GM19099 (cell line): ENCODE measurements around the gene WDR86.

Experiments
- POLR2A ChIP-seq: IDR thresholded peaks from 3 replicates; pipeline ENCODE4 v1.6.1; 2011; ENCODE audit warnings: low read depth; ENCODE audit not compliant: insufficient read length; ENCODE audit errors: extremely low read depth

WDR86 gene

DNA sequence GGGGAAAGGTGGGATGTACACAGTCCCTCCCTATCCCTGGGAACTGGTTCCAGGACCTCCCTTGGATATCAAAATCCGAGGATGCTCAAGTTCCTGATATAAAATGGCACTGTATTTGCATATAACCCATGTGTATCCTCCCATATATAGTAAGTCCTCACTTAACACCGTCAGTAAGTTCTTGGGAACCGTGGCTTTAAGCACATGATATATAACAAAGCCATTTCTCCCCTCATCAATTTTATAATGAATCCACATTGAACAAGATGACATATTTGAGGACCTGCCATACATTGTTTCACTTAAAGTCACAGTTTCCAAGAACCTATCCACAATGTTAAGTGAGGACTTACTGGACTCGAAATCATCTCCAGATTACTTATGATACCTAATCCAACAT is 24.7 kb upstream of the WDR86 start:
- no peak for TF ChIP-seq POLR2A

DNA sequence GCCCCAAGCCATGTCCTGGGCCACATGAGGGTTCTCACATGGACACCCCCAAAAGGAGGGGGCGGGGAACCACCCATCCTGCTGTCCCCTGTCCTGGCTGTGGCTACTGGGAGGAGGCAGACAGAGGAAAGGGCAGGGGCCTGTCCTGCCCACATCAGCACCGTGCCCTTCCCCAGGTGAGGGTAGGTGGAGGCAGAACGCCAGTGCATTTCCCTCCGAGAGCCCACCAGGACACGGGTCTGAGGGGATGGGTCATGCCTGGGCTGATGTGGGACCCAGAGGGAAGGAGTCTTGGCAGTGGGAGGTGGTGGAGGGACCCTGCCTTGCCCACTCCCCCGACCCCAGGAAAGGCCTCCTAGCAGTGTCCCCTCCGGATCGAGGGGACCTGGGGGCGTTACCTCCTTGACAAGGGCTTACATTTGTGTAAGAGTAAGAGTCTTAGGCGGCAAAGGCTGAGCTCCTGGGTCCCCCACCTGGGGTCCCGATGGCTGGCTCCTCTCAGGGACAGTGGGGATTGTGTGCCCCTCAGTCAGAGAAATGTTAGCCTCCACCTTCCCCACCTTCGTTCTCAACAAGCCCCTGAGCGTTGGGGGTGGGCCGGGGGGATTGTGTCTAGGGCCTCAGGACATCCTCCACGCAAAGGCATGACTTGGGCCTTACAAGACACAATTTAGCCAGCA is 24.0 kb upstream of the WDR86 start:
- no peak for TF ChIP-seq POLR2A

DNA sequence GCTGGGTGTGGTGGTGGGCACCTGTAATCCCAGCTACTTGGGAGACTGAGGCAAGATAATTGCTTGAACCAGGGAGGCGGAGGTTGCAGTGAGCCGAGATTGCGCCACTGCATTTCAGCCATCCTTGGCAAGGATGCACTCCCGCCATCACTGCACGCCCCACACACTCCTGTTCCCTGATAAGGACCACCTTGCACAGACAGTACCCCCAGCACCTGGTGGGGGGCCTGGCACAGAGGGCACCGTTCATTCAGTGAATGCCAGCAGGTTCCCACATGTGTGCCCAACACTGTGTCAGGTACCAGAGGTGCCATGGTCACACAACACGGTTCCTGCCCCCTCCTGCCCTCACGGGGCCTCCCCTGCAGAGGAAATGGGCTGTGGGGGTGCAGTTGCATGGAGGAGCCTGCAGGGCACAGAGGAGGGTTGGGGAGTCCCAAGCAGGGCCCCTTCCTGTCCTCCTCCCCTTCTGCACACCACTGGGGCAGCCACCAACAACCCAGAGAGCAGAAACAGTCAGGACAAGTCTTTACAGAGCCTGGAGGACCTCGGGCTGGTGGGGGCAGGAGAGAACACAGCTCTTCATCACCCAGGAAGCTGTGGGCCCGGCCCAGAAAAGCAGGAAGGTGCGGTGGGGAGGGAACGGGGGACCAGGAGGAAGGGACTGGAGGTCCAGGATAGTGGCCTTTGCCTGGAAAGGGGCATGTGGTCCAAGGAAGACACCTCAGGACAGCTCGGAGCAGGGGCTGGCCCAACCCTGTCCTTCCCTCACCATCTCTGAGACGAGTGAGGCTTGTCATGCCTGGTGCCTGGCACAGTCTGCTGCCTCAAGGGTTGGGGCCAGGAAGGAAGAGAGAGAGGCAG is 23.1 kb upstream of the WDR86 start:
- TF ChIP-seq POLR2A, result no peak

DNA sequence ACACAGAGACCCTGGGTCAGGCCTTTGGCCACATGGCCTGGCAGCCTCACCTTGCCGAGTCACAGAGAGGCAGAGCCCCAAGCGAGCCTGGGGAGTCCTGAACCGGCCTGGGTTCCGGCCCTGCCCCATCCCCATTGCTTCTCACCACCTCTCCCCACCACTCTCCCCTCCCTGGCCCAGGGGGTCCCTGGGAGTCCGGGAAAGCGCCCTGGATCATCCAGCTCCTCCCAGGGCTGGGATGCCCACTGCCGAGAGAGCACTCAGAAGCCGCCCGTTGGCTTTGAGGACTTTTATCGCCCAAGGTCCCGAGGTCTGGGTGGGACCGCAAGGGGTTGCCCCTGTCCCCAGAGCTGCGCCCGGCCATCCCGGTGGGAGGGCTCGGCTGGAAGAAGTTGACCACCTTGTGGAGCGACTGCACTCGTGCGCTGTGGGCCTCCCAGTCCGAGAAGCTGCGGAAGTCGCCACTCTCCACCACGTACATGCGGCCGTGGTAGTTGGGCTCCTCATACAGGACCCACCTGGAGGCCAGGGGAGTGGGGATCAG is 22.0 kb upstream of the WDR86 start:
- TF ChIP-seq POLR2A, result no peak

DNA sequence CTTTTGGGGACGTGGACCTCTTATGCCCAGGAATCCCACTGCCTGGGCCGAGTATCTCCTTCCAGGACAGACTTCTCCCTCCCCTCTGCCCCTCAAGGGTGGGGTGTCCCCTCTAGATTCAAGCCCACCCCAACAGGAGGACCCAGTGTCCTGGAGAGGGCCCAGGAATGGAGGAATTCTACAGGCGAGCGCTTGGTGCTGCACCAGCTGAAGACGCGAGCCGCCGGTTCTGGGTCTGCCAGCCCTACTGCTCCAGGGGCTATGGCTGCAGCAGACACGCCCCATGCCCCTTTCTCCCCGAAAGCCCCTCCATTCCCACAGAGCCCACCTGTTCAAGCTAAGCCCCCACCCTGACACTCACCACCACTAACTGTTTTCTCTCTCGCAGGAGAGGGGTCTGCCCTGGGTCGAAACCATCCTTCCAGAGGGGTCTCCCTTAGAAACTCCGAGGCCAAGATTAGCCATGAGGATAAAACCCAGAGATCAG is 21.5 kb upstream of the WDR86 start:
- no peak for TF ChIP-seq POLR2A

DNA sequence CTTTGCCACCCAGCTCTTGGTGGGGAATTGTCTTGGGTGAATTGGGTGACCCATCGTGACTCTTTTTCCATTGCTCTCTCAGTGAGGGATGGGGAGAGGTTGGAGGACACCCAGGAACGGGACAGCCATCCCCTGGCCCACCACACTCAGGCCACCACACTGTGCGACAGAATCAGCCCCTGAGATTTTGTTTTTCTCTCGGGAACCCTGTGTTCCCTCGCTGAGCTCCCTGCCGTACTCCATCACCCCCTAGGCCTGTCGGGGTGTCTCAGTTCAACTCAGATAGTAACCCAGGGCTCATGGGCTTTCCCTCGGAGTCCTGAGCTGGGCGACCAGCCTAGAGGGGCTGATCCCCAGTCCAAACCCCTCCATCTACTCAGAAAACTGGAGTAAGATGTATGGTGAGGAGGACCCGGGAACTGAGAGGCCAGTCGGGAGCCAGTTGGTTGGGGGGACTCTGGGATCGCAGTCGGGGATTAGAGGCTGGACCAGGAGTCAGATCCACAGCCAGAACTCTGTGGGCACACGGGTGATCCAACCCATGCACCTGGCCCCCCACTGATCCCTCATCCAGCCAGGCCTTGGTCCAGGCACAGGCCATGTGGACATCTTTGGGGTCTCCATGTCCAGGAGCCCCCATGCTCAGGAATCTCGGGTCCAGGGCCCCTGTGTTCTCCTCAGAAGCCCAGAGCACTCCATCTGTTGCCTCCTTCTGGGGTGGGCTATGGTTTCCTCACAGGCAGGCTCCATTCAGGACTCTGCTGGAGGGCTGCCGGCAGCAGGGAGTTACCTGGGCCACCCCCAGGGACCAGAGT is 20.8 kb upstream of the WDR86 start:
- no peak for TF ChIP-seq POLR2A

DNA sequence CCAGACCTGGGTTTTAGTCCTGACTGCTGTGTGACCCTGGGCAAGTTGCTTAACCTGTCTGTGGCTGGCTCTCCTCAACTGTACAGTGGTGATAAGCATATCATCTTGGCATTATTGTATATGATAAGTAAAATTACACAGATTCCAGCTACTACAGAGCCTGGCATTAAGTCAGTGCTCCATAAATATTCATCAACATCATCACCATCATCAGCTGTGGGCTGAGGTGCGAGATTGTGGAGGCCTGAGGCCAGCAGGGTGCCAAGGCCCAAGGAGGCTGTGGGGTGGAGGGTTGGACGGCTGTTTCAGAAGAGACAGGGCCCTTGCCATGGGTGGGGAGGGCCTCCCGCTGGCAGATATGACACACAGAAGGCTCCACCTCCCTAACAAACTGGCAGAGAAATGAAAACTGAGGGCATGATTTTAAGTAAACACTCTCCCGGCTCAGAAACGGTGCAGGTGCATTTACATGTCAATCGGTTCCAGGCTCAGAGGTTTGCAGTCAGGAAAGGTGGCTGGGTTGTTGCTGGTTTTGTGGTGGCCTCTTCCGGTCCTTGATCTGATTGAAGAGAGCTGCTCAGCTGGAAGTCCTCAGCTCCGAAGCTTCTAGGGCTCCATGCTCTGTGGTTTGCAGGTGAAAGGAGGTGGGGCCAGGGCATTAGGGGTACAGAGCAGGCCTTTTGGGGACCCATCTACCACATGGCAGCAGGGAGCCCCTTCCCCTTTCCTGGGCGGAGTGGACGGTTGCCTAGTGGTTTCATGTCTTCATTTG is 19.9 kb upstream of the WDR86 start:
- TF ChIP-seq POLR2A, result no peak

DNA sequence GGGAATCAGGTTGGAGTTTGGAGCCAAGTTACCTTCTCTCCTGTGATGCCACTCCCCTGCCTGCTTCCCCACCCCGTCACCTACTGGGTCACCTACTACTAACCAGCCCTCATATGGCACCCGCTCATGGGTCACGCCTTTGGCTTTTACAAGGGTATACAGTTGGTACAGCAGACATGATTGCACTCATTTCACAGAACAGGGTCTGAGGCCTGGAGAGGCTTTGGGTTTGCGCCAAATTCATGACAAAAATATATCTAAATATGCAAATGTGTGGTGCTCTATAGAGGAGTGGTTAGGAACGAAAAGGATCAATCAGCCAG is 19.4 kb upstream of the WDR86 start:
- TF ChIP-seq POLR2A, result no peak

DNA sequence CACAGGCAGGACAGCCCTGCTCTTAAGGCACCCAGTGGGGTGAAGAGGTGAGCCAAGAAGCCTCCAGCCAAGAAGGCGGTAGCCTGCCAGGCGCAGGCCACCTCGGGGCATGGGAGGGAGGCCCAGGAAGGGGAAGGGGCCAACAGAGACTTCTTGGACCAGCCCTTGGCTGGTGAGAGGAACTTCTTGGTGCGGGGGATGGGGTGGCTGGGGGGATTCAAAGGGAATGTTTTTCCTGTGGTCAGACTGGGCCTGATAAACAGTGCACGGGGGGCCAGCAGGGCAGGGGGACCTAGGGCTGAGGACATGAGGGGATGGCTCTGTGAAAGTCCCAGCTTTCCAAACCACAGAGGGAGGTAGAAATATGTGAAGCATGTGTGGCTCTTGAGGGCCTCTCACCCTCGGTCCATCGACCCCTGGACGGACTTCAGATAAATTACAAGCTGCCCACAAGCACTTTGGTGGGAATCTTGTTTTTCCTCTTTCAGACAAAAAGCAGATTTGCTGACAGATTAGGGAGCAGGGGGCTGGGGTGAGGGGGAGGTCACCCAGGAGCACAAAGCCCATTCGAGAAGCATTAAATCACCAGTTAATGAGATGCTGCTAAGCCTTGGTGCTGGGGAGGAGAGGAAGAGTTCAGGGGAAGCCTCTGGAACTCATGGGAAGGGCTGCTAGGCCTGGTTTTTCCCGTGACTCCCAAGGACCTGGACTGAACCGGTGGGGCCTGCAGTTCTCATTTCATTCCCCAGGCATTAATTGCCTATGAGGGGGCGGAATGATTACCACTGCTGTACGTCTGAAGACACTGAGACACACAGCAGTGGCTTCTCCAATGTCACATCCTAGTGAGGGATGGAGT is 18.8 kb upstream of the WDR86 start:
- no peak for TF ChIP-seq POLR2A

DNA sequence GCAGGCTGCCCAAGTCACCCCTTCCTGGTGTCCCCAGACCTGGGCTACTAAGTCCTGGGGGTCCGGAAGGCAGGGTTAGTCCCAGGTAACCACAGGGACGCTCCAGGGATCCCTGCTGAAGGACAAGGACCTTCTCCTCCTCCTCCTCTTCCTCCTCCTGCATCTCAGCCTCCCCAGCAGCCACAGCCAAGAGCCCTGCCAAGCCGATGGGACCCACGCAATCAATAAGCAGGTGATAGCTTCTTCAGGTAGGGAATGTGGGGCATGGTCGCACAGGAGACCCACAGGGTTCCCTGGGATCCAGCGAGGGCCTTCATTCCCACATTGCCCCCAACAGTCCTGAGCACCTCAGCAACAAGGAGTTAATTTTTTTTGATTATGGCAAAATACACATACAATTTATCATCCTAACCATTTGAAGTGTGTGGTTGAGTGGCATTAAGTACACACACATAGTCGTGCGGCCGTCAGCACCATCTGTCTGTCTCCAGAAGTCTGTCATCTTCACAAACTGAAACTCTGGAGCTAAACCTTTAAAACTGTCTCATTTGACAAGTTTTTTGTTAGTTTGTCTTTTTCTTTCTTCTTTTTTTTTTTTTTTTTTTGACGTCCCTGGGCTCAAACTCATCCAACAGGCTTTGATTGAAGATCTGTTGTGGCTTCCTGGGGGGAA is 18.0 kb upstream of the WDR86 start:
- TF ChIP-seq POLR2A, result no peak

DNA sequence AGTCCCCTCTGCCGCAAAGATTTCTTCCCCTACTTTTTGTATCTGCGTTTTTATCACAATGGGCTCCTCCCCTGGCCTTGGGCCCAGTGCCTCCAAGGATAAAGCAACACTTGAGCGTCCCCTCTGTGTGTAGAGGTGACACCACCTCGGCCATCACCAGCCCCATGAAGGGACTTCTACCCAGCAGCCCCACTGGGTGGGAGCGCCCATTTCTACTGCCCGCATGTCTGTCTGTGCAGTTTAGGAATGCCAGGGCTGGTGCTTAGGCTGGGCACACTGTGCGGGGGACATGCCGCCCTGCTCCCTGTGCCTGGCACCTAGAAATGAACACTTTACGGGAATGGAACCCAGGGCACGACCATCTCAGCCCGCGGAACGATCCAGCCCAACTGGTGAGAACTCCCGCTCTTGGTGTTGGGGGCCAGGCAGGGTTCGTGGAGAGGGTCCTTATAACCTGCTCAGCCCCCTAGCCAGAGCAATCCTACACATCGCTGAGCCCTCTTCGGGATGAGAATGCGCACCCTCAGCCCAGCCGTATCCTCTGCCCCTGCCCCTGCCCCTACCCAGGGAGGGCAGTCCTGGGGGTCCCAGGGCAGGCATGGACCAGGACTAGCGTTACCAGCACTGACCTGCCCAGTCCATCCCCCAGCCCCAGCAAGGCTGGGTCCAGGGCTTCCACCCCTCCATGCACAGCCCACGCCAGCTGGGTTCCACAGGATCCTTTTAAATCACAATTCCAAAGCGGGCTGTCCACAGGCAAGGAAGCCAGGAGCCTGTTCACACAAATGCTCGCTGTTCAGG is 17.3 kb upstream of the WDR86 start:
- no peak for TF ChIP-seq POLR2A

DNA sequence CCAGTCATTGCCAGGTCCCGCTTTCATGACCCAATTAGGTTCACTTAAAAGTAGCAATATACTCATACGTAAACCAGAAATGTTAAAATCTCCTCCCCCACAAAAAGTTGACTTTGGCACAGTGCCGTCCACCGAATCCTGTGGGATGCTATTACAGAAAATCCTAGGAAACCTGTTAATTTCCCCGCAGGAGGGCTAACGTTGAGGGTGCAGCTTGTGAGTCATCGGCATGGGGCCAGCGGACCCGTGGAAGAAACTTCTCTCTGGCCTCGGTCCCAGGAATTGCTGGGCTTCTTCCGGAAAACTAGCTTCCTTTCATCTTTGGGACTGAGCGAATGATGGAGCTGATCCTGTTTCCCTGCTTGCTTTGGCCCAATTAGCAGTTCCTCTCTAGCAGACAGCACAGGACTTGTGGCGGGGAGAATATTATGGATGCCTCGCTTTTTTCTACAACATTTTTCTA is 16.6 kb upstream of the WDR86 start:
- no peak for TF ChIP-seq POLR2A
